Breast epithelium (tissue), 4 donors: ENCODE data around the gene EIF2B4. TPM values are rescaled to one million over a fixed set of nuclear protein-coding genes. Genes with fewer than 3 reads are reported as not detected.
"Not testable (repeated sequence)": the region's sequence is repeated elsewhere in the genome, so short reads cannot be mapped to it uniquely, and the experiment has no call there.

ENCODE experiments used
- DNase-seq, 2 donors: peaks; one replicate each; pipeline ENCODE4 v3.0.0-alpha.2; 2019; ENCODE audit warnings: low spot score in 2 of 2
- H3K27ac ChIP-seq, 2 donors: fragments of 200-600 bp; sonication (generic) in 1 of 2; one replicate each; pipeline ENCODE4 v1.5.1; 2016 to 2019; ENCODE audit warnings: mild to moderate bottlenecking in 1 of 2
- H3K27me3 ChIP-seq, 2 donors: fragments of 200-600 bp; sonication (generic) in 1 of 2; one replicate each; pipeline versions ENCODE4 v1.5.1 to v1.6.0; 2017 to 2019; ENCODE audit warnings: control low read depth in 1 of 2, mild to moderate bottlenecking in 1 of 2
- H3K36me3 ChIP-seq: fragments of 200-600 bp; one replicate; pipeline ENCODE4 v1.5.1; 2019
- H3K4me1 ChIP-seq, 2 donors: fragments of 200-600 bp; sonication (generic); one replicate each; pipeline ENCODE4 v1.5.1; 2016 to 2019; ENCODE audit warnings: control low read depth in 1 of 2
- H3K4me3 ChIP-seq, 3 donors: fragments of 200-600 bp; sonication (generic); 1 replicate in 2 of 3; 2 replicates in 1 of 3; pipeline ENCODE4 v1.5.1; 2016 to 2019; ENCODE audit warnings: mild to moderate bottlenecking in 3 of 3, moderate library complexity in 2 of 3
- H3K9me3 ChIP-seq, 2 donors: fragments of 200-600 bp; sonication (generic) in 1 of 2; one replicate each; pipeline ENCODE4 v1.5.1; 2016 to 2019; ENCODE audit warnings: control low read depth in 1 of 2
- CTCF ChIP-seq, 3 donors: fragments of 450-650 bp; IDR thresholded peaks; one replicate each; pipeline ENCODE4 v1.5.1; 2016 to 2017; ENCODE audit warnings: antibody characterized with exemption in 3 of 3, mild to moderate bottlenecking in 3 of 3, moderate library complexity in 3 of 3
- POLR2A ChIP-seq: fragments of 450-650 bp; IDR thresholded peaks from one replicate; pipeline ENCODE4 v1.6.1; 2016; ENCODE audit warnings: antibody characterized with exemption, mild to moderate bottlenecking, moderate library complexity
- POLR2AphosphoS5 ChIP-seq, 3 donors: sonication (generic); formaldehyde crosslinking; IDR thresholded peaks; one replicate each; pipeline ENCODE4 v1.6.1; 2017; ENCODE audit warnings: antibody characterized with exemption in 3 of 3
- intact Hi-C: fragments of 100-400 bp; cut with DNase I; formaldehyde crosslinking; loops from one replicate; pipeline ENCODE4 v1.15.1; 2023; ENCODE audit warnings: low total_unique reads
- total RNA-seq, 3 donors: library from RNA; depleted of rRNA; stranded (reverse); fragments of >200 nt; gene quantifications; one replicate each; pipeline ENCODE4 v1.1.0, GENCODE V29; 2016

EIF2B4 gene
- total RNA-seq, 3 donors from 2014 or later, result 38.1 to 48.9 (median 47.9) TPM

- Histone ChIP-seq H3K27ac (peak overlapping the region; percentile 99), H3K9me3 (no peaks in the 10 kb centered on the region), H3K36me3 (no peaks in the 10 kb centered on the region), H3K27me3 (no peaks in the 10 kb centered on the region), H3K4me3 (peak overlapping the region in 1 of 3 donors; percentile 21), H3K4me1 (peaks cover 0 to 18% of the 10 kb centered on the region in 2 donors)
- peak; percentile 94 for DNase-seq
- intact Hi-C loops, result loop anchor here (5.0 kb wide), 1 partner anchor 776 kb away; no protein-coding TSS in a partner anchor
- TF ChIP-seq CTCF (IDR thresholded peaks at IDR 0.05), result peak; percentile 54 to 83 (median 67)
- no peak for TF ChIP-seq POLR2A
- TF ChIP-seq POLR2AphosphoS5 (IDR thresholded peaks at IDR 0.05), result peak; percentile 77 to 94 (median 86)
Observed at GRCh38 chr2:27320958-27321543, 49.1 kb downstream of the EIF2B4 start.

GRCh38 chr2:27319839-27320238 is 50.3 kb downstream of the EIF2B4 start:
- H3K27ac ChIP-seq, result peak overlapping the region in 1 of 2 donors; percentile 99
- H3K36me3 ChIP-seq, DNase-seq, H3K9me3 ChIP-seq, H3K4me3 ChIP-seq, H3K27me3 ChIP-seq: not testable (repeated sequence)
- peaks cover 0 to 18% of the 10 kb centered on the region in 2 donors for H3K4me1 ChIP-seq
- intact Hi-C loops, result loop anchor here (5.0 kb wide), 1 partner anchor 777 kb away; no protein-coding TSS in a partner anchor

- Histone ChIP-seq H3K27me3 (no peaks in the 10 kb centered on the region), H3K9me3 (no peaks in the 10 kb centered on the region), H3K4me3 (no peak overlapping the region), H3K27ac (no peak overlapping the region), H3K36me3 (no peaks in the 10 kb centered on the region), H3K4me1 (peaks cover 0 to 6% of the 10 kb centered on the region in 2 donors)
- TF ChIP-seq POLR2AphosphoS5 (IDR thresholded peaks at IDR 0.05) (no peak), CTCF (IDR thresholded peaks at IDR 0.05) (no peak), POLR2A (no peak)
- intact Hi-C loops, result no loop called here
- no peak for DNase-seq
Observed at GRCh38 chr2:27316655-27317412, 53.3 kb downstream of the EIF2B4 start.

- intact Hi-C loops, result no loop called here
- no peak for DNase-seq
- no peak overlapping the region for H3K27ac ChIP-seq
- no peaks in the 10 kb centered on the region for H3K36me3 ChIP-seq
- H3K4me3 ChIP-seq, result no peak overlapping the region
- H3K27me3 ChIP-seq, result no peaks in the 10 kb centered on the region
- H3K9me3 ChIP-seq, result no peaks in the 10 kb centered on the region
- no peak for TF ChIP-seq POLR2A
- no peak for TF ChIP-seq POLR2AphosphoS5 (IDR thresholded peaks at IDR 0.05)
- TF ChIP-seq CTCF (IDR thresholded peaks at IDR 0.05), result no peak
- H3K4me1 ChIP-seq, result no peaks in the 10 kb centered on the region
Observed at GRCh38 chr2:27315122-27315521, 55.0 kb downstream of the EIF2B4 start.

GRCh38 chr2:27314709-27315108 is 55.4 kb downstream of the EIF2B4 start:
- DNase-seq, result no peak
- no peaks in the 10 kb centered on the region for H3K9me3 ChIP-seq
- TF ChIP-seq CTCF (IDR thresholded peaks at IDR 0.05) (no peak), POLR2AphosphoS5 (IDR thresholded peaks at IDR 0.05) (no peak), POLR2A (no peak)
- intact Hi-C loops, result no loop called here
- no peak overlapping the region for H3K27ac ChIP-seq
- H3K27me3 ChIP-seq, result no peaks in the 10 kb centered on the region
- no peaks in the 10 kb centered on the region for H3K36me3 ChIP-seq
- no peaks in the 10 kb centered on the region for H3K4me1 ChIP-seq
- H3K4me3 ChIP-seq, result no peak overlapping the region

Other genes starting within 250 kb of the EIF2B4 start
- gene ABHD1, start 246.5 kb downstream of the EIF2B4 start, total RNA-seq, result under 1 TPM in 2 of 3 donors, not detected in 1; 0.29 to 0.80 TPM
- 100 to 1,000 TPM in 1 of 3 donors, 10 to 100 TPM in 2; 51.5 to 113 (median 69.4) TPM for gene PREB, start 235.7 kb downstream of the EIF2B4 start, total RNA-seq
- not detected for gene PRR30, start 230.9 kb downstream of the EIF2B4 start, total RNA-seq
- gene TCF23, start 221.3 kb downstream of the EIF2B4 start, total RNA-seq, result not detected
- 100 to 1,000 TPM; 146 to 243 (median 177) TPM for gene ATRAID, start 158.3 kb downstream of the EIF2B4 start, total RNA-seq
- 10 to 100 TPM; 43.4 to 86.2 (median 84.9) TPM for gene SLC5A6, start 158.1 kb downstream of the EIF2B4 start, total RNA-seq
- 10 to 100 TPM; 15.5 to 33.4 (median 17.3) TPM for gene CAD, start 153.0 kb downstream of the EIF2B4 start, total RNA-seq
- gene SLC30A3, start 107.3 kb downstream of the EIF2B4 start, total RNA-seq, result under 1 TPM in 1 of 3 donors, not detected in 2; 0.33 TPM
- gene DNAJC5G, start 94.9 kb downstream of the EIF2B4 start, total RNA-seq, result not detected
- gene TRIM54, start 87.9 kb downstream of the EIF2B4 start, total RNA-seq, result under 1 TPM in 2 of 3 donors, not detected in 1; 0.15 to 0.66 TPM
- 1 to 10 TPM in 2 of 3 donors, under 1 TPM in 1; 0.80 to 8.8 (median 4.6) TPM for gene UCN, start 61.9 kb downstream of the EIF2B4 start, total RNA-seq
- gene MPV17, start 47.2 kb downstream of the EIF2B4 start, total RNA-seq, result 10 to 100 TPM; 72.8 to 95.1 (median 79.4) TPM
- 10 to 100 TPM; 32.6 to 63.5 (median 55.7) TPM for gene GTF3C2, start 13.6 kb downstream of the EIF2B4 start, total RNA-seq
- 100 to 1,000 TPM; 109 to 121 (median 116) TPM for gene SNX17, start 278 bp upstream of the EIF2B4 start, total RNA-seq
- 10 to 100 TPM in 2 of 3 donors, 1 to 10 TPM in 1; 5.9 to 22.5 (median 15.7) TPM for gene ZNF513, start 10.4 kb upstream of the EIF2B4 start, total RNA-seq
- gene PPM1G, start 39.3 kb upstream of the EIF2B4 start, total RNA-seq, result 10 to 100 TPM; 46.2 to 59.0 (median 54.4) TPM
- gene NRBP1, start 58.3 kb upstream of the EIF2B4 start, total RNA-seq, result 10 to 100 TPM; 70.5 to 87.5 (median 80.3) TPM
- gene KRTCAP3, start 72.0 kb upstream of the EIF2B4 start, total RNA-seq, result 10 to 100 TPM in 2 of 3 donors, 1 to 10 TPM in 1; 3.8 to 31.2 (median 14.7) TPM
- 10 to 100 TPM; 28.2 to 51.5 (median 32.1) TPM for gene IFT172, start 119.4 kb upstream of the EIF2B4 start, total RNA-seq
- 10 to 100 TPM; 12.4 to 57.7 (median 57.3) TPM for gene FNDC4, start 124.9 kb upstream of the EIF2B4 start, total RNA-seq
- 1 to 10 TPM in 2 of 3 donors, not detected in 1; 1.8 to 3.9 TPM for gene GCKR, start 126.5 kb upstream of the EIF2B4 start, total RNA-seq
- 10 to 100 TPM; 28.8 to 42.7 (median 39.7) TPM for gene ZNF512, start 212.7 kb upstream of the EIF2B4 start, total RNA-seq